GM18867 (cell line): Measurements from ENCODE around the gene PIGR.
"Not testable (repeated sequence)": the region's sequence is repeated elsewhere in the genome, so short reads cannot be mapped to it uniquely, and the experiment has no call there.

ENCODE experiments used
- ATAC-seq: cut with Tn5 transposase; IDR thresholded peaks from one replicate; pipeline ENCODE4 v1.9.1; 2021; ENCODE audit warnings: mild to moderate bottlenecking, moderate library complexity; ENCODE audit not compliant: unreplicated experiment

Gene PIGR

DNA sequence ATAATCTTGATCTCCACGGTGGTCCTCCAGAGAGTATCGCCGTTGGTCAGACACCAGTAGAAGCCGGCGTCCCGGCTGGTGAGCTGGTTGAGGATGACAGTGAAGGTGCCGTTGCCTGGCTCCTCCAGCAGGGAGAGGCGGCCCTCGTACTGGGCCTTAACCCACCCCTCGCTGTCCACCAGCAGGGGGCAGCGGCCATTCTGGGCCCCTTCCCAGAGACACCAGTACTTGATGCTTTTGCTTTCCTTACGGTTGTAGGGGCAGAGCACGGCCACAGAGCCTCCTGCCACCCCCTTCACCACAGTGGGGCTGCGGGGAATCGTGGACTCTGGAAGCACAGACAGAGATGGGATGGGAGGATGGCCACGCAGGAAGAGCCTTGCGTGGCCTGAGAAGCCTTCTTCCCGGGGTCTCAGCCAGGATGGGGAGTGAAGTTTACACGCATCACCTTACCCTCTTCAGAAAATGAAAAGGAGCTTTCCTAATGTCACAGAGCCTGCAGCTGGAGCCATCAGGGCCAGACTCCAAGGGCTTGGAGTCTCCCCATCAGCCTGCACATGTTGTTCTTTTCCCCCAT is 10.7 kb downstream of the PIGR start:
- no peak for ATAC-seq

GRCh38 chr1:206933333-206933945 is 12.8 kb downstream of the PIGR start:
- no peak for ATAC-seq

DNA sequence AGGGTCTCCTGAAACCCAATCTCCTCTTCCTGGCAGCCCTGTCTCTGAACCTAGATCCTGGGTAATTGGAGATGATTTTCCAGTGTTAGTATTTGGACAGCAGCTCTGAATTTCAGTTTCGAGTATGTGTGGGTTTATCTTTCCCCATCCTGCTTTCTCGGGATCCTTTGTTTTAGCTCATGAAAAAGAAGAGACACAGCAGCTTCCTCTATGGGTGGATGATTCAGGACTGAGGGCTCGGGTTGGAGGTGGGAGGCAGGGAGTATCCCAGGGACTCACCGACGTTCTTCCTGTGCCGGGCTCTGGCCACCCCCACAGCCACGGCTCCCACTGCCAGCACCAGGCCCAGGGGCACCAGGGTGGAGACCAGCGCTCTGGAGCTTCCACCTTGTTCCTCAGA is 14.1 kb downstream of the PIGR start:
- ATAC-seq = no peak

- no peak for ATAC-seq
Observed at GRCh38 chr1:206931709-206932108, 14.6 kb downstream of the PIGR start.

DNA sequence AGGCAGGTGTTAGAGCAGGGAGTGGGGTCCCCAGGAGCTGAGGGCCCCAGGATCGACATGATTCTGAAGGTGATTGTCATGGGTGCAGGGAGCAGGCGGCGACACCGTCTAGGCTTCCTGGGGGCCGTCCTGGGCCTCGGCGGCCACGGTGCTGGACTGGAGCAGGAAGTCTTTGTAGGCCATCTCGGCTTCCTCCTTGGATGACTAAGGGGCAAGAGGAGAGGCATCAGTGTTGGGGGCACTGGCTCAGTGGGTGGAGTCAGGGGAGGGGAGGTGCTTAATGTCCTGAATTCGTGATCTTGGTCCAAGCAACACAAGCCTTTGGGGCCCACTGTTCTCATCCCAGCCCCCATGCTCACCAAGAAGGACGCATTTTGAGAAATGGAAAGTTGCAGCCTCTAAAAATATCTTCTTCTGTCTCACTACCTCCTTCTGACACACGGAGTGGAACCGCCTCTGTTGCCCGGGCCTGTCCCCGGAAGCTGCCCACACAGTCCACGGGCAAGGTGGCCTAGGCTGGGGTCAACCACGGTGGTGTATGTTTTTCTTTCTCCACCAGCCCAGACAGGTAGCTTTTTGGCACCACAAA is 16.0 kb downstream of the PIGR start:
- ATAC-seq = peak; percentile 76

- ATAC-seq = no peak
Observed at GRCh38 chr1:206929524-206929923, 16.7 kb downstream of the PIGR start.

- ATAC-seq = no peak
Observed at GRCh38 chr1:206926286-206926685, 20.0 kb downstream of the PIGR start.

DNA sequence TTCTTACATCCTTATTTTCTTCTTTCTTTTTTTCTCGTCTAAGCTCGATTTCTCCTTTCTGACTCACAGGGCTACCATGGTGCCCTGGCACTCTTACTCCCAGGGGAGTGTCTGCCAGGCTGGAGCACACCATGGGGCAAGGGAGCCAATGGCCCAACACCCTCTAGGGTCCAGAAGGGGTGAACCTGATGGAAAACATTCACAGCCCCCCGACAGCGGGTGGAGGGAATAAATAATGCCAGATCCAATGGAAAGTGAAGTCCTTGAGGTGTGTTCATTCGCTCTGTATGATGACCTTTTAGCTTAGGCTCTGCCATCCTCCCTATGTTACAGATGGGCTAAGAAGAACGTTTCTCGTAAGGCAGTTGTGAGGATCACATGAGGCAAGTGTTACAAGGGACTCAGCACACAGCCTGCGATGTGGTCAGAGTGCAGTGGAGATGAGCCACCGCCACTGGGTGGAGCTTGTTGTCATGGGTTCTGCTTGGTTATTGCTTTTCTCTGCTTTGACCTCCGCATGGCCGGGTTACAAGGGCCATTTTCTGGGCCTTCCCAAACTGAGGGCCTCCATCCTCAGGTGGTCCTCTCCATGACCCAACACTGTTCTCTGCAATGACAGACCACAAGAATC is 21.0 kb downstream of the PIGR start:
- ATAC-seq = peak; percentile 62

GRCh38 chr1:206924592-206925105 is 21.6 kb downstream of the PIGR start:
- peak; percentile 22 for ATAC-seq

DNA sequence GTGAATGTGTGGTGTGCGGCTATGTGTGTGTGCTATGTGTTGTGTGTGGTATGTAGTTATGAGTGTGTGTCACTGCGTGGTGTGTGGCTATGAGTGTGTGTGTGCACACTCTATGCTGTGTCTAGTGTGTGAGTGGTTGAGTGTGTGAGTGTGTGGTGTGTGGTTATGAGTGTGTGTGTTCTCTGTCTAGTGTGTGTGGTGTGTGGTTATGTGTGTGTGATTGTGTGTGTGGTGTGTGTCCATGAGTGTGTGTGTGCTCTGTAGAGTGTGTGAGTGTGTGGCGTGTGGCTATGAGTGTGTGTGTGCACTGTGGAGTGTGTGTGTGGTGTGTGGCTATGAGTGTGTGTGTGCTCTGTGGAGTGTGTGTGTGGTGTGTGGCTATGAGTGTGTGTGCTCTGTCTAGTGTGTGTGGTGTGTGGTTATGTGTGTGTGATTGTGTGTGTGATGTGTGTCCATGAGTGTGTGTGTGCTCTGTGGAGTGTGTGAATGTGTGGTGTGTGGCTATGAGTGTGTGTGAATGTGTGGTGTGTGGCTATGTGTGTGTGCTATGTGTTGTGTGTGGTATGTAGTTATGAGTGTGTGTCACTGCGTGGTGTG is 22.2 kb downstream of the PIGR start:
- not testable (repeated sequence) for ATAC-seq

DNA sequence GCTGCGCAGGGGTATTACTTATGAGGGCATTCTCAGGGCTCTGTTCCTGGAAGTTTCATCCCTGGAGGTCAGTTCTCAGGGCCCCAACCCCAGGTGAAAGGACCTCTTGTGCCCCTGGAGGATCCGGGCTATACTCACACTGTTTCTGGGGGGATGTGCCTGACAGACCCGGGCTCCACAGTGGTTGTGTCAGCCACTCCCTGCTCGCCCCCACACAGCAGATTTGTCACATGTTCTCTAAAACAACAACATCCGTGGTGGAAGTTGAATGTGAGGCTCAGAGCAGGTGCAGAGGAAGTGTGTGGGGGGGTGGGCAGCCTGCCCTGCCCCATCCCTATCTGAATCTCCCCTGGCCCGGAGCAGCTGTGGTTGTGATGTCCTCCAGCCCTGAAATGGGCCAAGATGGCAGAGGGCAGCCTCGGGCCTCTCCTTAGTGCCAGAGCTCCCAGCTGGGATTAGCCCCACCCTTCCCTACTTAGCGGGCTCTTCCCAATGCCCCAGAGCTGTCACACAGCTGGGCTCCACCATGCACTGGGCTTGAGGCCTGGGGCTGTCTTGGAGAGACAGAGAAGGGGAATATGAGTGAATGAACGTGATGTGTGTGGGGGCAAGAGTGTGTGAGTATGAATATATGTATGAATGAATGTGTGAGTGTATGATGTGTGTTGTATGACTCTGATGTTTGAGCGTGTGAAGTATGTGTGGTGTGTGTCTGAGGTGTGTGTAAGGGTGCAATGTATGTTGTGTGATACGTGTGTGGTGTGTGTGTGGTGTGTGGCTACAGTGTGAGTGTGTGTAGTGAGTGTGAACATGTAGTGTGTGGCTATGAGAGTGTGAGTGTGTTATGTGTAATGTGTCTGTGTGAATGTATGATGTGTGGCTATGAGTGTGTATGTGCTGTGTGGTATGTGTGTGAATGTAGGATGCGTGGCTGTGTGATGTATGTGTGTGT is 23.0 kb downstream of the PIGR start:
- peak; percentile 55 for ATAC-seq

- ATAC-seq = no peak
Observed at GRCh38 chr1:206922524-206922923, 23.7 kb downstream of the PIGR start.

- no peak for ATAC-seq
Observed at GRCh38 chr1:206921772-206922265, 24.4 kb downstream of the PIGR start, which contains the start of gene FCMR. FCMR (minus strand) TSS chr1:206921941; CDS start chr1:206921854, 87 bp downstream.

DNA sequence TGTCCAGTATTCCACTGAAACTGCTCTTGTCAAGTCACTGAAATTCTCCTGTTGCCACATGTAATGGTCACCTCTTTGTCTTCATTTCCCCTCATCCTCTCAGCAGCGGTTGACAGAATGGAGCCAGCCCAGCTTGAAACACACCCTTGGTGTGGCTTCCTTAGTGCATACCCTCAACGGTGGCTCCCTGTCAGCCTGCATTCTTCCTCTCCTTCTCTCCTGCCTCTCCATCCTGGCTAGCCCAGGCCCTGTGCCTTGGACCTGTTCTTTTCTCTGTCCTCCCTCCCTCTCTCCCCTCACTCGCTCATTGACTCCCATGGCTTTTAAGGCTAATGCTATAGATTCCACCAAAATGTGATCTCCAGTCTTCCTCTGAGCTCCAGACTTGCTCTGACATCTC is 28.2 kb downstream of the PIGR start:
- no peak for ATAC-seq

DNA sequence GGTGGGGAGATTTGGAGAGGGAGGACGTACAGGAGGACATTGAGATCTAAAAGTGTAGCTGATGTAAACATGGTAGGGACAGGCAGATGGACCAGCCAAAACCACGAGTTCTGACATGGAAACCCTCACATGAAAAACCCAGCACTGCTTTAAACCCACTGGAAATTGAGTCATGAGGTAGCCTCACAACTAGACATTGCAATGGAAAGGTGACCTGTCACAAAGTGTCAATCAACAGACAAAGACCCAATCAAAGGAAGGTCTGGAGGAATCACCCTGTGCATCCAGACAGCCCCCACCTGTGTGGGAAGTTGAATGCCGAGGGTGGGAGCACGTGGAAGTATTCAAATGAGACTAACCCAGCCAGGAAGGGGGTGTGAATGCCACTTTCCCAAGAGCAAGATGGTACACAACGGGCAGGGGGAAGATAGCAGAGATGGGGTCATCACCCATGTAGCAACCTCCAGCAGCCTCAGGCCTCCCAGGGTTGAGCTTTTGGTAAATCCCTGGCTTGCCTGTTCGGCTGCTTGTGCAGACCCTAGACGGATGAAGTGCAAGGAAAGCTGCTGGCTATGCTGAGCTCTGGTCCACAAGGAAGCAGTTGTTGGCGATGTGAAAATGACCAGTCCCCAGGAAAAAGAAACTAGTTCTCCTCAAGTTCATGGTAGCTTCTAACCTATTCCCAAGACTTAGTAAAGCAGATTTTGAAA is 30.1 kb downstream of the PIGR start:
- no peak for ATAC-seq

GRCh38 chr1:206915030-206915735 is 31.1 kb downstream of the PIGR start:
- ATAC-seq = no peak

DNA sequence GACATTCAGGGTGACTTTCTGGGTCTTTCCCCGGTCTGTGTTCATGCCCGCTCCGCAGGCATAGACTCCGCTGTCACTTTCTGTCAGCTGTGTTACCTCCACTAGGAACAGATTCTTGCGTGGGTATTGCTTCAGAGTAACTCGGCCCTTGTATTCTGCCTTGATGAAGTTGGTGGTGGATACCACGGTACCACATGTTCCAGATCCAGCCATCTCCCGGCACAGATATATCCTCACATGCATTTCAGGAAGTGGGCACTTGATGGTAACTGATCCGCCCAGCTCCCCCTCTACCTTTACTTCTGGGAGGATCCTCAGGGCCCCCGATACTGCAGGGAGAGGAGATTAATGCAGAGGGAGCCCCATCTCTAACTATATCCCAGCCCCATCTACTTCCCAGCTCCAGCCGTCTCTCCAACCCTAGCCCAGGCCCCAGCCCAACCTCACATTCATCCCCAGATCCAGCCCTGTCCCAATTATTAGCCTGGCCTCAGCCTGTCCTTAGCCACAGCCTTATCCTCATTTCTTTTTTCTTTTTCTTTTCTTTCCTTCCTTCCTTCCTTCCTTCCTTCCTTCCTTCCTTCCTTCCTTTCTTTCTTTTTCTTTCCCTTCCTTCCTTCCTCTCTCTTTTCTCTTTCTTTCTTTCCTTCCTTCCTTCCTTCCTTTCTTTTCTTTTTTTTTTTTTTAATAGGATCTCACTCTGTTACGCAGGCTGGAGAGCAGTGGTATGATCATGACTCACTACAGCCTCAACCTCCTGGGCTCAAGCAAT is 32.3 kb downstream of the PIGR start:
- ATAC-seq = no peak

DNA sequence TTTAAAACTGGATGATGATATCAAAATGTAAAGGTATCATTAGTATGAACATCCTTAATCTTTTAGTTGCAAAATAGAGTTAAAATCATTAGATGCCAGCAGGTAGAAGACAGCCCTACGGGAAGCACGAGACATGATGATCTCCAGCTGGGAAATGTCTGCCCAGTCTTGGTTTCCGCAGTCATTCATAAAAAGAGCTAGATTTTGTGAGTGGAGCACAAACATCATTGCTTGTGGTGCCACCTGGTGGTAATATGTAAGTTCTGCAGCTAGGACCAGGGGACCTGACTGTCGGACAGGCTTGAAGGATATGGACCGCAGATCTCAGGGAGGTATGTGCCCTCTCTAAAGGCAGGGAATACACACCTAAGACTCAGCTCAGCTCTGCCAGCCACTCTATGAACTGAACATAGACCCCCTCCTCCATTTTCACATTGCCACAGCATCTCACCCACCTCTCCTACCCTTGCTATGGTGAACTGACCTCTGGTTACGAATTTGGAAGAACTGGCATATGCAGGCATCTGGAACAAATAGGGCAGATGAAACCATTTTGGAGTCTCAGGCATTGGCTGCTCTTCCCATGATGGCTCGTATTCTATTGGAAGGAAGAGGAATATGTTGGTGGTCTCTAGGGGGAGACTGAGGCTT is 33.7 kb downstream of the PIGR start:
- peak; percentile 54 for ATAC-seq
